ENCODE data around the gene OVCH2.

The OVCH2 gene

GRCh38 chr11:7639643-7640025 is 66.6 kb downstream of the OVCH2 start:
- no peak for DNase-seq (ENCODE audit: low read depth)
